Endothelial cell (in vitro differentiated cells): ENCODE data around the gene KIF12. TPM values are rescaled to one million over a fixed set of nuclear protein-coding genes. Genes with fewer than 3 reads are reported as not detected.

Experiments
- DNase-seq: peaks from one replicate; pipeline ENCODE4 v3.0.0; 2021; ENCODE audit warnings: low spot score
- H3K27ac Mint-ChIP-seq: one replicate; pipeline ENCODE4 v1.8.0; 2021; ENCODE audit warnings: mixed read lengths, inconsistent platforms; ENCODE audit not compliant: unreplicated experiment
- H3K27me3 Mint-ChIP-seq: one replicate; pipeline ENCODE4 v1.8.0; 2021; ENCODE audit warnings: mild to moderate bottlenecking, moderate library complexity, mixed read lengths, inconsistent platforms; ENCODE audit not compliant: unreplicated experiment
- H3K36me3 Mint-ChIP-seq: one replicate; pipeline ENCODE4 v1.8.0; 2021; ENCODE audit warnings: mild to moderate bottlenecking, low read depth, mixed read lengths, inconsistent platforms; ENCODE audit not compliant: unreplicated experiment
- H3K4me1 Mint-ChIP-seq: one replicate; pipeline ENCODE4 v1.8.0; 2021; ENCODE audit warnings: mild to moderate bottlenecking, mixed read lengths, inconsistent platforms; ENCODE audit not compliant: unreplicated experiment
- H3K4me3 Mint-ChIP-seq: one replicate; pipeline ENCODE4 v1.8.0; 2021; ENCODE audit warnings: mild to moderate bottlenecking, mixed read lengths, inconsistent platforms; ENCODE audit not compliant: unreplicated experiment
- H3K9me3 Mint-ChIP-seq: one replicate; pipeline ENCODE4 v1.8.0; 2021; ENCODE audit warnings: mixed read lengths, inconsistent platforms; ENCODE audit not compliant: unreplicated experiment
- total RNA-seq: library from RNA; stranded (reverse); fragmentation: NEBNext Ultra II Directional; extraction: Animal tissue kit (Norgen Biotek cat#: 25700); gene quantifications from one replicate; pipeline ENCODE4 v1.2.1, GENCODE V29; 2021; ENCODE audit not compliant: unreplicated experiment
- TF ChIP-seq, protein P1 (sequence below): fragments of 200-600 bp; sonication (generic); IDR thresholded peaks from one replicate; pipeline ENCODE4 v1.5.0; 2021; ENCODE audit warnings: antibody characterized with exemption; ENCODE audit not compliant: unreplicated experiment

KIF12 gene
- total RNA-seq, 1 donor from 2014 or later = 0.26 TPM

DNA sequence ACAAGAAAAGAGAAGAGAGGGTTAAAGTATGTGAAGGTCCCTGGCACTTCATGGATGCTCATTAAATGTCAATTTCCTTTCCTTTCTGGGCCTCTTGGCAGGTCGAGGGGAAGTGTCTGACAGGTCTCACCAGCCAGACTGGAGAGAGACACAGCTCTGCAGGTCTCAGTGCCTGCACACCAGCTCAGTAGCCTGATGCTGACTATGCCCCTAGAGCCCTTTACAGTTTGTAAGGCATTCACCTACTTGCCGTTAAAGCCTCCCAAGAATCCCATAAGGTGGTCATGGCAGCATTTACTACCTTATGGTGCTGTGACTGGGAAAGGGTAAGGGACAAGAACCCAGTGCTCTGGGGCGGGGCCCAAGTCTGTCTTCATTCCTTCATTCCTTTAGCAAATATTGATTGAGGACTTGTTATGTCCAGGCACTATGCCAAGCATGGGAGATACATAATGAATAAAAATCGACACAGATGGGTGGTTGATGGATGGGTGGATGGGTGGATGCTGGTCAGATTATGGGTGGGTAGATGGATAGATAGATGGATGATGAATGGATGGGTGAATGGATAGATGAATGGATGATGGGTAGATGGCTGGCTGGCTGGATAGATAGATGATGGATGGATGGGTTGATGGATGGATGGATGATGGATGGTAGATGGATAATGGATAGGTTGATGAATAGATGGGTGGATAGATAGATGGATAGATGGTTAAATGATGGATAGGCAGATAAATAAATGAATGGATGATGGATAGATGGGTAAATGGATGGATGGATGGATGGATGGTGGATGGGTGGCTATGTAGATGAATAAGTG lies 21.3 kb upstream of the KIF12 start:
- TF ChIP-seq, protein P1, sequence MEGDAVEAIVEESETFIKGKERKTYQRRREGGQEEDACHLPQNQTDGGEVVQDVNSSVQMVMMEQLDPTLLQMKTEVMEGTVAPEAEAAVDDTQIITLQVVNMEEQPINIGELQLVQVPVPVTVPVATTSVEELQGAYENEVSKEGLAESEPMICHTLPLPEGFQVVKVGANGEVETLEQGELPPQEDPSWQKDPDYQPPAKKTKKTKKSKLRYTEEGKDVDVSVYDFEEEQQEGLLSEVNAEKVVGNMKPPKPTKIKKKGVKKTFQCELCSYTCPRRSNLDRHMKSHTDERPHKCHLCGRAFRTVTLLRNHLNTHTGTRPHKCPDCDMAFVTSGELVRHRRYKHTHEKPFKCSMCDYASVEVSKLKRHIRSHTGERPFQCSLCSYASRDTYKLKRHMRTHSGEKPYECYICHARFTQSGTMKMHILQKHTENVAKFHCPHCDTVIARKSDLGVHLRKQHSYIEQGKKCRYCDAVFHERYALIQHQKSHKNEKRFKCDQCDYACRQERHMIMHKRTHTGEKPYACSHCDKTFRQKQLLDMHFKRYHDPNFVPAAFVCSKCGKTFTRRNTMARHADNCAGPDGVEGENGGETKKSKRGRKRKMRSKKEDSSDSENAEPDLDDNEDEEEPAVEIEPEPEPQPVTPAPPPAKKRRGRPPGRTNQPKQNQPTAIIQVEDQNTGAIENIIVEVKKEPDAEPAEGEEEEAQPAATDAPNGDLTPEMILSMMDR = no peak
- Mint-ChIP-seq H3K4me1 (peaks cover 12% of the 10 kb centered on the region), H3K4me3 (no peak overlapping the region), H3K27ac (peak overlapping the region; percentile 53), H3K27me3 (peaks cover 10% of the 10 kb centered on the region), H3K36me3 (no peaks in the 10 kb centered on the region), H3K9me3 (no peaks in the 10 kb centered on the region)
- DNase-seq = no peak

DNA sequence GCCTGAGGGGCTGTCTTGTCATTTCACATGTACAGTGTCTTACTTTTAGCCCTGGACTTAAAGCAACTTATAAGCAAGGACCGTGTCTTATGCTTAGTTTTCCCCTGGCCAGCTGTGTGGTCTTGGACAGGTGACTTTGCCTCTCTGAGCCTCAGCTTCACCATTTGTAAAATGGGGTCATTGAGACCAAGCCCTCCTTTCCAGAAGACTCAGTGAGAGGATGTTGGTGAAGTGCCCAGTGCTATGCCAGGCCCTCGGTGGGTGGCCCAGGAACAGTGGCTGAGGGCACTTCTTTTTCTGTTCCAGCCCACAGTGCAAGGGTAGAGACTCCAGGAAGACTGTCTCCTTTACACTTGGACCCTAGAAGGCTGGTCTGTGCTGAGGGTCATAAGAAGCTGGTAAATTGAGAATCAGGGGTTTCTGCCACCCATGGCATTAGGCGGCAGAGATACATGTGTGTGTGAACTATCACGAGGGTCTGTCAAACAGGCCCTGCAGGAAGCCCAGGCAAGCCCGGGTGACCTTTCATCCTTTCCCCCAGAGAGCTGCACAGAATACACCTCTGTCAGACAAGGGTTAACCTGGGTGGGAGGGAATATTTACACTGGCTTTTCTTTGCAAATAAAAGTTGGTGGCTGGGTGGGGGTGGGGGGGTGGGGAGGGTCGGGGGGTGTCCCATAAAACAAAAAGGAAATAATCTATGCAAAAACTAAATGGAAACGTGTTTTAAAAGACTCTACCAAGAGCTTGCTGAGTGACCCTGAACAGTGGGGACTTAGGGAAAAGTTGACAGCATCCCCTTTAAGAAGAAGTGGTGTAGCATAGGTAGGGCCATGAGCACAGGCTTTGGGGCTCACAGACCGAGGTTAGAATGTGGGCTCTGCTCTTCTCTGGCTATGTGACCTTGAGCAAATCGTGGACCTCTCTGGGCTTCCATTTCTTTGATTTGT lies 20.4 kb upstream of the KIF12 start:
- Mint-ChIP-seq H3K27me3 (peaks cover 10% of the 10 kb centered on the region), H3K4me3 (no peak overlapping the region), H3K9me3 (no peaks in the 10 kb centered on the region), H3K36me3 (no peaks in the 10 kb centered on the region), H3K27ac (no peak overlapping the region), H3K4me1 (peaks cover 6% of the 10 kb centered on the region)
- TF ChIP-seq, protein P1 = no peak
- no peak for DNase-seq

DNA sequence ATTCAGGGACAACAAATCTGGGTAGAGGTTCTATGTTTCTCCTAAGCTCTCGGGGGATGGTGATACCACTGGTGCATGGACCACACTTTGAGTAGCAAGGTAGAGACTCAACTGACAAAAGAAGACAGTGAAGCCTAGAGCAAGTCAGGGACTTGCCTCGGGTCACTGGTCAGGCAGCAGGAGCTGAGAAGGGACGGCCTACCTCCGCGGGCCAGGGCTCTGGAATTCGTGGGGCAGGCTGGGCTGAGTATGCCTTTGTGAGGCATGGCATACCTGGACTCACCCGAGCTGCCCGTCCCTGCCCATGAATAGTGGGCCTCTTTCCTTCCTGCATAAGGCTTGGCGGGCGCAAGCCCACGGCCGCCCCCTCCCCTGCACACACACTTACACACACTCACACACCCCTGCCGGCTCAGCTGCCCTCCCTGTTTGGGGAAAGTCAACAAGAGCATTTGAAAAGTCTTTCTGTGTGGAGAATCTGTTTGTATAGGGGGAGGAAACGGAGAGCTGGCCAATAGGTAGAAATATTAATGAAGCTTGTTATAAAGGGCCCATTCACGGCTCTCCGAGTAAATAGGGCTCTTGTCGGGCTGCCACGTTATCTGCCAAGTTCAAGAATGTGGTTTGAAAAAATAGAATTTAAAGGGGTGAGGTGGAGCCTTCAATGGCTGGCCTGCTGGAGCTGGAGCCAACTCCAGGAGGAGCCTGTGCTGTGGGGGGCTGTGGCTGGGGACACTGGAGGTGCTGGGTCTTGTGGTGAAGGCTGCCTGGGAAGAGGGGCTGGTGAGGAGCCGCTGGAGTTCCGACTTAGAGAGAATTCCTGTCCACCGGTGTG lies 19.1 kb upstream of the KIF12 start:
- no peak for DNase-seq
- Mint-ChIP-seq H3K9me3 (no peaks in the 10 kb centered on the region), H3K27ac (no peak overlapping the region), H3K4me1 (no peaks in the 10 kb centered on the region), H3K4me3 (no peak overlapping the region), H3K36me3 (no peaks in the 10 kb centered on the region), H3K27me3 (peaks cover 8% of the 10 kb centered on the region)
- TF ChIP-seq, protein P1 = no peak

DNA sequence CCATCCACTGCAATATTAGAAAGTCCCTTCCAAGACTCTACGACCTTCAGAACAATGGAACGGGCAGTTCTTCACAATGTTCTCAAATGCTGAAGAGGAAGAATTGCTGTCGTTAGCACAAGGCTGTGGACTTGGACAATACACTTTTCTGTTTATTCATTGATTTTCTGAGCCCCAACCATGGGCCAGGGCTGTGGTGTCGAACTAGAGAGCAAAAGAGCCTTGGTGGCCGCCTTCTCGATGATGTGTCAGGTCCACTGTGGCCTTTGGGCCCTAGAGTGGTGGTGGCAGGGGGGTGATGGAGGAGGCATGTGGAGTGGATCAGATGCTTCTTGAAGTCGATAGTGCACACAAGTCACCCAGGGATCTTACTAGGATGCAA lies 18.5 kb upstream of the KIF12 start:
- H3K9me3 Mint-ChIP-seq = no peaks in the 10 kb centered on the region
- no peak overlapping the region for H3K27ac Mint-ChIP-seq
- H3K27me3 Mint-ChIP-seq = peaks cover 10% of the 10 kb centered on the region
- TF ChIP-seq, protein P1 = no peak
- no peaks in the 10 kb centered on the region for H3K36me3 Mint-ChIP-seq
- H3K4me1 Mint-ChIP-seq = no peaks in the 10 kb centered on the region
- no peak overlapping the region for H3K4me3 Mint-ChIP-seq
- no peak for DNase-seq
